Left lung (tissue), 10 donors: ENCODE data around the gene PGM3. TPM values are rescaled to one million over a fixed set of nuclear protein-coding genes. Genes with fewer than 3 reads are reported as not detected.

Source experiments
- ATAC-seq: fragments of 200-7000 bp; cut with Tn5 transposase; one replicate; pipeline ENCODE4 v1.9.1; 2020; ENCODE audit warnings: moderate library complexity
- DNase-seq, 4 donors: peaks; one replicate each; pipeline ENCODE4 v3.0.0-alpha.2; 2013 to 2020
- H3K27ac ChIP-seq, 2 donors: fragments of 200-600 bp; sonication (generic) in 1 of 2; one replicate each; pipeline versions ENCODE4 v1.5.0 to v1.8.0; 2020 to 2021
- H3K27me3 ChIP-seq, 2 donors: fragments of 200-600 bp; sonication (generic) in 1 of 2; one replicate each; pipeline versions ENCODE4 v1.5.0 to v1.8.0; 2020 to 2021
- H3K36me3 ChIP-seq, 2 donors: fragments of 200-600 bp; sonication (generic) in 1 of 2; one replicate each; pipeline versions ENCODE4 v1.5.0 to v1.8.0; 2020 to 2021
- H3K4me1 ChIP-seq, 2 donors: fragments of 200-600 bp; one replicate each; pipeline ENCODE4 v1.8.0; 2021
- H3K4me3 ChIP-seq, 2 donors: fragments of 200-600 bp; sonication (generic) in 1 of 2; one replicate each; pipeline versions ENCODE4 v1.5.0 to v1.8.0; 2020 to 2021; ENCODE audit warnings: mild to moderate bottlenecking in 1 of 2
- H3K9me3 ChIP-seq, 2 donors: fragments of 200-600 bp; sonication (generic) in 1 of 2; one replicate each; pipeline versions ENCODE4 v1.5.0 to v1.8.0; 2020 to 2021
- intact Hi-C, 2 donors: fragments of 100-400 bp; cut with DNase I; formaldehyde crosslinking; loops; one replicate each; pipeline versions ENCODE4 v1.11.2 to v1.14.2; 2022
- polyA plus RNA-seq, 6 donors: library from polyadenylated mRNA; unstranded; fragments of 120-200 nt; gene quantifications; one replicate each; pipeline ENCODE4 v1.2.1, GENCODE V29; 2013; ENCODE audit not compliant: insufficient read length in 6 of 6
- total RNA-seq, 2 donors: library from RNA; stranded (reverse); fragmentation: NEBNext Ultra II Directional; extraction: Animal tissue kit (Norgen Biotek cat#: 25700); gene quantifications; one replicate each; pipeline ENCODE4 v1.2.1, GENCODE V29; 2021
- TF ChIP-seq, protein P1 (sequence below), 2 donors: fragments of 200-600 bp; sonication (generic) in 1 of 2; IDR thresholded peaks; one replicate each; pipeline versions ENCODE4 v1.5.0 to v1.8.0; 2021; ENCODE audit warnings: antibody characterized with exemption in 2 of 2
- donor health status: DM: no; HTN: yes; CAD: no.
- donor health status: DM: no; HTN: no; CAD: no.

PGM3 gene
- total and polyA plus RNA-seq, 8 donors, result 44.0 to 86.5 (median 73.7) TPM

DNA sequence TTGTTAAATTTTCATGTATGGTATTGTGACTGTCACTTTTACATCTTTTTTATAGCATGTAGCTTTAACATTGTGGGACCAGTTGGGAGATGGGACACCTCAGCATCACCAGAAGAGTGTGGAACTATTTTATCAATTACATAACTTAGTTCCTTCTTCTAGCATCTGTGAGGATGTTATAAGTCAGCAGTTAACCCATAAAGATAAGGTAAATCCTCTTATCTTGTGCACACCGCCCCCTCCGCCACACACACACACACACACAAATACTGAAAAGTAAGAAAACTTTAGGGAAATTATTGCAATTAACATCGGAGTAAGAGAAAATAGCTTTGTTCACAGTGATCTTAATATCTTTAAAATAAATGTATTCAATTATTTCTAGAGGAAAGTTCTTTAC lies 60.9 kb downstream of the PGM3 start:
- peaks cover 0 to 66% of the 10 kb centered on the region in 2 donors for H3K36me3 ChIP-seq
- intact Hi-C loops, result no loop called here

DNA sequence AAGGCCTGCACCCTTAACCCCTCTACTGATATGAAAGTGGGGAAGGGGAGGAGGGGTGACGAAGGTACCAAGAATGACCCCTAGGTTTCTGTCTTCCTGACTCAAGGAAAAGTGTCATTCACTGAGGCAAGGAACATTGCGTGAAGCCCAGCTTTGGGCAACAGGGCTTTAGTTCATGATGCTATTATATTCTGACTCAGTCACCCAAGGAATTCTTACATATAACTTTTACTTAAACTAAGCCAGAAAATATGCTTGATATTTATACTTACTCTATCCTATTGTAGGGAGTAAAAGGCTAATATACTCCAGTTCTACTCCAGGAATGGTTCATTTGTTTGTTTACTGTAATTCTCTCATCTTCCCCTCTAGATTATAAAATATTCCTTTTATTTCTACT lies 65.1 kb downstream of the PGM3 start:
- TF ChIP-seq, protein P1, sequence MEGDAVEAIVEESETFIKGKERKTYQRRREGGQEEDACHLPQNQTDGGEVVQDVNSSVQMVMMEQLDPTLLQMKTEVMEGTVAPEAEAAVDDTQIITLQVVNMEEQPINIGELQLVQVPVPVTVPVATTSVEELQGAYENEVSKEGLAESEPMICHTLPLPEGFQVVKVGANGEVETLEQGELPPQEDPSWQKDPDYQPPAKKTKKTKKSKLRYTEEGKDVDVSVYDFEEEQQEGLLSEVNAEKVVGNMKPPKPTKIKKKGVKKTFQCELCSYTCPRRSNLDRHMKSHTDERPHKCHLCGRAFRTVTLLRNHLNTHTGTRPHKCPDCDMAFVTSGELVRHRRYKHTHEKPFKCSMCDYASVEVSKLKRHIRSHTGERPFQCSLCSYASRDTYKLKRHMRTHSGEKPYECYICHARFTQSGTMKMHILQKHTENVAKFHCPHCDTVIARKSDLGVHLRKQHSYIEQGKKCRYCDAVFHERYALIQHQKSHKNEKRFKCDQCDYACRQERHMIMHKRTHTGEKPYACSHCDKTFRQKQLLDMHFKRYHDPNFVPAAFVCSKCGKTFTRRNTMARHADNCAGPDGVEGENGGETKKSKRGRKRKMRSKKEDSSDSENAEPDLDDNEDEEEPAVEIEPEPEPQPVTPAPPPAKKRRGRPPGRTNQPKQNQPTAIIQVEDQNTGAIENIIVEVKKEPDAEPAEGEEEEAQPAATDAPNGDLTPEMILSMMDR (IDR thresholded peaks at IDR 0.05), result no peak
- no peaks in the 10 kb centered on the region for H3K9me3 ChIP-seq
- DNase-seq, result no peak
- intact Hi-C loops, result no loop called here
- H3K36me3 ChIP-seq, result peaks cover 0 to 88% of the 10 kb centered on the region in 2 donors
- no peaks in the 10 kb centered on the region for H3K27me3 ChIP-seq
- H3K27ac ChIP-seq, result no peak overlapping the region
- no peak for ATAC-seq
- no peaks in the 10 kb centered on the region for H3K4me1 ChIP-seq
- no peak overlapping the region for H3K4me3 ChIP-seq

More for the DNA sequence above, 60.9 kb downstream of the PGM3 start:
- Histone ChIP-seq H3K4me3 (no peak overlapping the region), H3K27me3 (no peaks in the 10 kb centered on the region), H3K27ac (no peak overlapping the region), H3K9me3 (no peaks in the 10 kb centered on the region), H3K4me1 (no peaks in the 10 kb centered on the region)
- TF ChIP-seq, protein P1 (IDR thresholded peaks at IDR 0.05), result no peak
- ATAC-seq (no peak), DNase-seq (no peak)

DNA sequence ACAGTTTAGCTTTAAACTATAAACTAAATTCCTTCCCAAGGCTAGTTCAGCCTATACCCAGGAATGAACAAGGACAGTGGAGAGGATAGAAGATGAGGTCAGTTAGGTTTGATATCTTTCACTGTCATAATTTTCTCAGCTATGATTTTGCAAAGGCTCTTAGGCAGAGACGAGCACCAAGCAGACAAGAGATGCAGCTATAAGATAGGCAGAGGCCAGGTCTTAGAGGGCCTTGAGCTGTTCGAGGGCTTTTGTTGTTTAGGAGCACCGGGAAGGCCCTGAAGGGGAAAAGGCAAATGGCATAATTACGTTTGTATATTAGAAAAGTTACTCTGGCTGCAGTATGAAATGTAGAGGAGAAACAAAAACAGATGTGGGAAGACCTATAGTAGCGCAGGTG lies 65.8 kb downstream of the PGM3 start:
- Histone ChIP-seq H3K4me1 (no peaks in the 10 kb centered on the region), H3K36me3 (peaks cover 0 to 90% of the 10 kb centered on the region in 2 donors), H3K27me3 (no peaks in the 10 kb centered on the region), H3K4me3 (no peak overlapping the region), H3K9me3 (no peaks in the 10 kb centered on the region), H3K27ac (no peak overlapping the region)
- ATAC-seq, result no peak
- TF ChIP-seq, protein P1 (IDR thresholded peaks at IDR 0.05), result no peak
- DNase-seq, result no peak
- intact Hi-C loops, result no loop called here

DNA sequence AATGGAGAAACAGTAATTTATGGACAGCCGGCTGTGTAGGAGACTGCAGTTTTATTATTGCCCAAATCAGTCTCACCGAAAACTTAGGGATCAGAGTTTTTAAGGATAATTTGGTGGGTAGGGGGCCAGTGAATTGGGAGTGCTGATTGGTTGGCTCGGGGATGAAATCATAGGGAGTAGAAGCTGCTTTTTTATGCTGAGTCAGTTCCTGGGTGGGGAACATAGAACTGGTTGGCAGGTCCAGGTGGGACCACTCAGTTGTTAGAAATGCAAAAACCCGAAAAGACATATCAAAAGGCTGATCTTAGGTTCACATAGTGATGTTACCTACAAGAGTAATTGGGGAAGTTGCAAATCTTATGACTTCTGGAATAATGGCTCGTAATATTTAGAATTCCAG lies 66.3 kb downstream of the PGM3 start:
- Histone ChIP-seq H3K9me3 (no peaks in the 10 kb centered on the region), H3K4me3 (no peak overlapping the region), H3K36me3 (peaks cover 0 to 86% of the 10 kb centered on the region in 2 donors), H3K27me3 (no peaks in the 10 kb centered on the region), H3K27ac (no peak overlapping the region), H3K4me1 (no peaks in the 10 kb centered on the region)
- intact Hi-C loops, result no loop called here
- no peak for ATAC-seq
- TF ChIP-seq, protein P1 (IDR thresholded peaks at IDR 0.05), result no peak
- no peak for DNase-seq

DNA sequence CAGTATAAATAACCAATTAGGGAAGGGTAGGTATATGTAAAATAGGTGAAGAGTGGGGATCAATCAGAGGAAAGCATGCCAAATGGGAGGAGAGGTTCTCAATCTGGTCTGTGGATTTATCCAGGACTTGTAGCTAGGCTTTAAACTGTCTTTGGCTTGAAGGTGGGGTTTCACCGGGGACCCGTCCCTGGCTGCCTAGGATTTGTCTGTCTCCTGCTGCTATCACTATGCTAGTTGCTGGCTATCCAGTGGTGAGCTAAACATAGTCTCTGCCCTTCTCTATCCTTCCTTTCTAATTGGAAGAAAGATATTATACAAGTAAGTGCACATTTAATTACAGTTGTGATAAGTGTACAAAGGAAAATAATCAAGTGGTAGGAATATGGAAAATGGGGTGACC lies 66.8 kb downstream of the PGM3 start:
- no peak overlapping the region for H3K4me3 ChIP-seq
- intact Hi-C loops, result no loop called here
- no peaks in the 10 kb centered on the region for H3K9me3 ChIP-seq
- ATAC-seq (no peak), DNase-seq (no peak)
- no peaks in the 10 kb centered on the region for H3K4me1 ChIP-seq
- H3K27ac ChIP-seq, result no peak overlapping the region
- H3K27me3 ChIP-seq, result no peaks in the 10 kb centered on the region
- peaks cover 0 to 80% of the 10 kb centered on the region in 2 donors for H3K36me3 ChIP-seq
- TF ChIP-seq, protein P1 (IDR thresholded peaks at IDR 0.05), result no peak
